ENCODE measurements around the gene EFCC1. TPM values are rescaled to one million over a fixed set of nuclear protein-coding genes. Genes with fewer than 3 reads are reported as not detected.

Gene EFCC1, protein sequence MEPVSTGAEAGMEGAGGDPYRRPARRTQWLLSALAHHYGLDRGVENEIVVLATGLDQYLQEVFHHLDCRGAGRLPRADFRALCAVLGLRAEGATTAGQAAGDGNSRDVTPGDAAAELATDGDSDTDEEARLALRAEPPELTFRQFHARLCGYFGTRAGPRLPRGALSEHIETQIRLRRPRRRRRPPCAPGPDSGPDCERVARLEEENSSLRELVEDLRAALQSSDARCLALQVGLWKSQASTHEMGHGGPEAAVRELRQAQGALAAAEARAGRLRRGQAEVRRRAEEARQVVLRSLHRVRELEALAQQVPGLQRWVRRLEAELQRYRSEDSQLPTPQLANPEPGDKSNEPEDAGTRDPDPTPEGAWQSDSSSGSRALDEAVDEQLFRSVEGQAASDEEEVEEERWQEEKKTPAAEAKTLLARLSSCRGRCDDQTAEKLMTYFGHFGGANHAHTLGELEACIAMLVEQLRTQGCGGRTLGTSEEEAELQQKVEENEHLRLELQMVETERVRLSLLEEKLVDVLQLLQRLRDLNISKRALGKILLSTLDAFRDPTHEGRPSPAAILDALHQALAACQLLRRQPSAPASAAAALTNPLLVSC
- polyA plus RNA-seq (not detected in 3 replicates), polyA minus RNA-seq (not detected in 3 replicates)
- polyA plus RNA-seq (2011; ENCODE audit: low read depth) = not detected
- polyA plus RNA-seq (2011; cell fraction: cytosol; rRNA removed) = not detected in 2 replicates
- not detected in 2 replicates for polyA plus RNA-seq (2011; cell fraction: nucleus; rRNA removed)
- polyA plus RNA-seq (2012; ENCODE audit: low replicate concordance) = 0.16 TPM in 1 of 2 replicates, not detected in the other
- polyA minus RNA-seq (2011; cell fraction: cytosol; rRNA and poly(A)+ RNA removed) = not detected
- not detected in 2 replicates for polyA minus RNA-seq (2011; cell fraction: nucleus; rRNA and poly(A)+ RNA removed)

GRCh38 chr3:129001101-129001805, at the start of gene EFCC1:
TSS of gene EFCC1 (plus strand) at chr3:129001304. CDS start at chr3:129001629, 325 bp downstream.
- dilution Hi-C loops (cut with MboI; ENCODE audit: extremely low pct_ligation_motif_present, low sequenced_read_pairs) = no loop called here

DNA sequence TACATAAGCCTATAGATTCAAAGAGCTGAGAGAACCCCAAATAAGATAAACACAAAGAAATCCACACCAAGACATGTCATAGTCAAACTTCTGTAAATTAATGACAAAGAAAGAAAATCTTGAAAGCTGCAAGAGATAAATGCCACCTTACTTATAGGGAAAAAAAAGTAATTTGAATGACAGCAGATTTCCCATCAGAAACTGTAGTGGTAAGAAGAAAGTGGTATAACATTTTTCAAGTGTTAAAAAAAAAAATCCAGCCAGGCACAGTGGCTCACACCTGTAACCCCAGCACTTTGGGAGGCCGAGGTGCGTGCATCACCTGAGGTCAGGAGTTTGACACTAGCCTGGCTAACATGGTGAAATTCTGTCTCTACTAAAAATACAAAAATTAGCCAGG, 44.7 kb upstream of the EFCC1 start:
- Histone ChIP-seq H3K27me3 (ENCODE audit: control insufficient read depth, extremely low read depth, insufficient read depth, low read length) (peaks cover 4% of the 10 kb centered on the region), H2AFZ (ENCODE audit: control insufficient read depth, low read length) (no peak overlapping the region), H3K9me3 (ENCODE audit: control insufficient read depth, low read depth, low read length) (no peaks in the 10 kb centered on the region), H3K27ac (ENCODE audit: control insufficient read depth, insufficient read depth, low read length) (no peak overlapping the region), H3K9me1 (ENCODE audit: control insufficient read depth, extremely low read depth, insufficient read depth, low read length) (no peaks in the 10 kb centered on the region), H3K4me1 (ENCODE audit: control insufficient read depth, extremely low read depth, insufficient read depth, low read length) (no peaks in the 10 kb centered on the region), H3K79me2 (ENCODE audit: control insufficient read depth, insufficient read depth, low read length) (no peaks in the 10 kb centered on the region), H3K4me3 (ENCODE audit: control insufficient read depth in 2 of 3, extremely low read depth in 1 of 3, insufficient read depth in 2 of 3, low read depth in 1 of 3, low read length in 3 of 3) (no peak overlapping the region), H3K4me2 (ENCODE audit: control insufficient read depth, extremely low read depth, insufficient read depth, low read depth, low read length) (no peak overlapping the region), H4K20me1 (ENCODE audit: control insufficient read depth, extremely low read depth, insufficient read depth, low read length) (no peaks in the 10 kb centered on the region), H3K9ac (ENCODE audit: control insufficient read depth, extremely low read depth, insufficient read depth, low read length) (no peak overlapping the region), H3K36me3 (ENCODE audit: control insufficient read depth in 2 of 2, extremely low read depth in 1 of 2, insufficient read depth in 2 of 2, low read length in 2 of 2) (no peaks in the 10 kb centered on the region)
- FAIRE-seq (no peak), DNase-seq (ENCODE audit: low read depth, low spot score) (no peak)
- TF ChIP-seq CTCF (optimal IDR thresholded peaks at IDR 0.05 in 1 of 3, IDR thresholded peaks at IDR 0.05 in 1 of 3, conservative IDR thresholded peaks at IDR 0.05 in 1 of 3; ENCODE audit: extremely low read depth in 1 of 3, insufficient read depth in 2 of 3, low read length in 3 of 3) (no peak), EZH2 (IDR thresholded peaks at IDR 0.05; ENCODE audit: low read length) (no peak)
- dilution Hi-C loops (cut with MboI; ENCODE audit: extremely low pct_ligation_motif_present, low sequenced_read_pairs) = no loop called here

More at GRCh38 chr3:129001101-129001805, at the start of gene EFCC1:
- Histone ChIP-seq H3K4me2 (ENCODE audit: control insufficient read depth, extremely low read depth, insufficient read depth, low read depth, low read length) (peak within 1 kb of the TSS; percentile 47), H3K36me3 (ENCODE audit: control insufficient read depth in 2 of 2, extremely low read depth in 1 of 2, insufficient read depth in 2 of 2, low read length in 2 of 2) (no peaks in the 10 kb centered on the region), H3K9ac (ENCODE audit: control insufficient read depth, extremely low read depth, insufficient read depth, low read length) (no peak within 1 kb of the TSS), H3K4me3 (ENCODE audit: control insufficient read depth in 2 of 3, extremely low read depth in 1 of 3, insufficient read depth in 2 of 3, low read depth in 1 of 3, low read length in 3 of 3) (peak within 1 kb of the TSS in 1 of 3 experiments; percentile 4), H2AFZ (ENCODE audit: control insufficient read depth, low read length) (peak within 1 kb of the TSS; percentile 20), H3K27me3 (ENCODE audit: control insufficient read depth, extremely low read depth, insufficient read depth, low read length) (peaks cover 64% of the 10 kb centered on the region), H3K9me3 (ENCODE audit: control insufficient read depth, low read depth, low read length) (no peaks in the 10 kb centered on the region), H3K4me1 (ENCODE audit: control insufficient read depth, extremely low read depth, insufficient read depth, low read length) (no peaks in the 10 kb centered on the region), H3K27ac (ENCODE audit: control insufficient read depth, insufficient read depth, low read length) (no peak within 1 kb of the TSS), H3K9me1 (ENCODE audit: control insufficient read depth, extremely low read depth, insufficient read depth, low read length) (no peaks in the 10 kb centered on the region), H3K79me2 (ENCODE audit: control insufficient read depth, insufficient read depth, low read length) (no peaks in the 10 kb centered on the region), H4K20me1 (ENCODE audit: control insufficient read depth, extremely low read depth, insufficient read depth, low read length) (no peaks in the 10 kb centered on the region)
- TF ChIP-seq EZH2 (IDR thresholded peaks at IDR 0.05; ENCODE audit: low read length) (peak; percentile 28), CTCF (optimal IDR thresholded peaks at IDR 0.05 in 1 of 3, IDR thresholded peaks at IDR 0.05 in 1 of 3, conservative IDR thresholded peaks at IDR 0.05 in 1 of 3; ENCODE audit: extremely low read depth in 1 of 3, insufficient read depth in 2 of 3, low read length in 3 of 3) (no peak)
- FAIRE-seq (no peak), DNase-seq (ENCODE audit: low read depth, low spot score) (no peak)
